PC-3 (cell line): ENCODE data around the gene EXOSC6. TPM values are rescaled to one million over a fixed set of nuclear protein-coding genes. Genes with fewer than 3 reads are reported as not detected.

ENCODE experiments used
- ATAC-seq: fragments of 200-7000 bp; cut with Tn5 transposase; 2 replicates; pipeline ENCODE4 v1.9.1; 2020; ENCODE audit warnings: mild to moderate bottlenecking, moderate library complexity
- BruUV-seq: library from RNA; stranded (reverse); fragments of 400-500 nt; replicated peaks from 2 replicates; lab custom pipeline; 2021; lab: Mats Ljungman, UMichigan
- CTCF ChIA-PET: fragments of 300-600 bp; sonication (Branson Sonifier 250); formaldehyde crosslinking; loops from one replicate; lab custom pipeline; 2022; ENCODE audit warnings: antibody characterized with exemption; lab: Charles Lee
- POLR2A ChIA-PET: fragments of 300-600 bp; sonication (Branson Sonifier 250); formaldehyde crosslinking; loops from one replicate; lab custom pipeline; 2022; ENCODE audit warnings: antibody characterized with exemption; ENCODE audit not compliant: unreplicated experiment; lab: Charles Lee
- DNase-seq: peaks from one replicate; pipeline ENCODE4 v3.0.0-alpha.2; 2015
- H2AFZ ChIP-seq: fragments of 300-600 bp; sonication (generic); 2 replicates; pipeline ENCODE4 v1.6.0; 2016; ENCODE audit warnings: antibody characterized with exemption, low read length
- H3F3A ChIP-seq: fragments of 300-600 bp; sonication (generic); one replicate; pipeline ENCODE4 v1.6.0; 2017; ENCODE audit warnings: antibody characterized with exemption, low read length, control low read depth, mild to moderate bottlenecking; ENCODE audit not compliant: unreplicated experiment
- H3K27ac ChIP-seq: fragments of 300-600 bp; sonication (generic); 2 replicates; pipeline ENCODE4 v1.5.1; 2016; ENCODE audit warnings: mild to moderate bottlenecking, low read length
- H3K27me3 ChIP-seq: fragments of 300-600 bp; sonication (generic); 2 replicates; pipeline ENCODE4 v1.6.1; 2016; ENCODE audit warnings: low read length, mixed read lengths
- H3K36me3 ChIP-seq: fragments of 300-600 bp; sonication (generic); 2 replicates; pipeline ENCODE4 v1.6.1; 2016; ENCODE audit warnings: low read depth, mixed run types, low read length, mixed read lengths
- H3K4me1 ChIP-seq: fragments of 300-600 bp; sonication (generic); 2 replicates; pipeline ENCODE4 v1.5.1; 2016; ENCODE audit warnings: low read length; ENCODE audit not compliant: insufficient read depth
- H3K4me2 ChIP-seq: fragments of 300-600 bp; sonication (generic); 2 replicates; pipeline ENCODE4 v1.6.0; 2016; ENCODE audit warnings: low read length
- H3K4me3 ChIP-seq: fragments of 300-600 bp; sonication (generic); 2 replicates; pipeline ENCODE4 v1.5.1; 2016; ENCODE audit warnings: mild to moderate bottlenecking, low read length, mixed read lengths
- H3K79me2 ChIP-seq: fragments of 300-600 bp; sonication (generic); 2 replicates; pipeline ENCODE4 v1.6.1; 2017; ENCODE audit warnings: low read length, mixed read lengths
- H3K9ac ChIP-seq: fragments of 300-600 bp; sonication (generic); 2 replicates; pipeline ENCODE4 v1.6.0; 2016; ENCODE audit warnings: mild to moderate bottlenecking, low read length
- H3K9me2 ChIP-seq: fragments of 300-600 bp; sonication (generic); replicated peaks from 2 replicates; pipeline ENCODE4 v1.6.1; 2016; ENCODE audit warnings: mixed run types, low read length, mixed read lengths
- H3K9me3 ChIP-seq: fragments of 300-600 bp; sonication (generic); 2 replicates; pipeline ENCODE4 v1.6.1; 2016; ENCODE audit warnings: low read length, mixed read lengths
- H4K20me1 ChIP-seq: fragments of 300-600 bp; sonication (generic); 2 replicates; pipeline ENCODE4 v1.6.1; 2016; ENCODE audit warnings: low read length, mixed read lengths
- CTCF ChIP-seq: fragments of 300-600 bp; sonication (generic); conservative IDR thresholded peaks from 2 replicates; pipeline ENCODE4 v1.5.1; 2017; ENCODE audit warnings: antibody characterized with exemption, low read depth, mild to moderate bottlenecking, low read length
- EZH2 ChIP-seq: fragments of 300-600 bp; sonication (generic); IDR thresholded peaks from one replicate; pipeline ENCODE4 v1.6.1; 2017; ENCODE audit warnings: antibody characterized with exemption, mild to moderate bottlenecking, low read length; ENCODE audit not compliant: unreplicated experiment
- EZH2phosphoT487 ChIP-seq: fragments of 300-600 bp; sonication (generic); IDR thresholded peaks from 2 replicates; pipeline ENCODE4 v1.6.1; 2018; ENCODE audit warnings: mild to moderate bottlenecking, antibody characterized with exemption, low read length, borderline replicate concordance
- intact Hi-C: fragments of 100-400 bp; cut with micrococcal nuclease; formaldehyde crosslinking; loops from 2 replicates; pipeline ENCODE4 v1.9.0; 2023
- total RNA-seq: library from RNA; depleted of rRNA; stranded (reverse); fragments of >200 nt; gene quantifications from 2 replicates; pipeline ENCODE4 v1.2.3, GENCODE V29; 2014

Gene EXOSC6
- total RNA-seq, 1 experiment from 2014 or later, result 21.4 TPM

GRCh38 chr16:70253291-70254106 is 1.8 kb upstream of the EXOSC6 start:
- TF ChIP-seq EZH2phosphoT487, result no peak
- TF ChIP-seq CTCF, result peak; percentile 57
- no peak for TF ChIP-seq EZH2
- ChIA-PET CTCF (no interaction called here), POLR2A (no interaction called here)
- Histone ChIP-seq H3K9me3 (no peaks in the 10 kb centered on the region), H3F3A (no peaks in the 10 kb centered on the region), H3K9ac (no peak overlapping the region), H3K79me2 (peaks cover 26% of the 10 kb centered on the region), H3K4me1 (no peaks in the 10 kb centered on the region), H3K27ac (no peak overlapping the region), H3K4me2 (no peak overlapping the region), H3K36me3 (peaks cover 36% of the 10 kb centered on the region), H4K20me1 (peaks cover 6% of the 10 kb centered on the region; the same call in 1 of the 2 replicates), H3K27me3 (no peaks in the 10 kb centered on the region), H3K4me3 (no peak overlapping the region), H3K9me2 (no peaks in the 10 kb centered on the region), H2AFZ (no peak overlapping the region)
- ATAC-seq (no peak), DNase-seq (peak; percentile 53)
- no TSS peak for BruUV-seq
- intact Hi-C loops, result no loop called here

GRCh38 chr16:70252355-70252988 is 732 bp upstream of the EXOSC6 start:
- CTCF ChIA-PET, result no interaction called here
- no peaks in the 10 kb centered on the region for H3K27me3 ChIP-seq
- no peaks in the 10 kb centered on the region for H3K4me1 ChIP-seq
- H2AFZ ChIP-seq, result no peak overlapping the region
- ATAC-seq (no peak), DNase-seq (no peak)
- H3F3A ChIP-seq, result no peaks in the 10 kb centered on the region
- H3K9ac ChIP-seq, result no peak overlapping the region
- no peak overlapping the region for H3K27ac ChIP-seq
- peaks cover 28% of the 10 kb centered on the region for H3K36me3 ChIP-seq
- POLR2A ChIA-PET, result interaction anchor here (0.5 to 1.2 kb wide), 2 partner anchors 127 to 129 kb away, joined by 5 to 9 read pairs; no protein-coding TSS in a partner anchor
- H3K9me2 ChIP-seq, result no peaks in the 10 kb centered on the region
- no peaks in the 10 kb centered on the region for H3K9me3 ChIP-seq
- TSS peak; percentile 48 for BruUV-seq
- intact Hi-C loops, result no loop called here
- no peak overlapping the region for H3K4me3 ChIP-seq
- no peak overlapping the region for H3K4me2 ChIP-seq
- peaks cover 35% of the 10 kb centered on the region for H3K79me2 ChIP-seq
- peaks cover 6% of the 10 kb centered on the region; the same call in 1 of the 2 replicates for H4K20me1 ChIP-seq
- TF ChIP-seq EZH2phosphoT487 (no peak), EZH2 (no peak), CTCF (peak; percentile 62)
